Kidney tubule cell (primary cell): ENCODE data around the gene HPCAL4.
A peak's percentile ranks its signal among the peaks of the same experiment; 100 is the strongest.

ENCODE experiments used
- DNase-seq: peaks from one replicate; pipeline ENCODE4 v3.0.0-alpha.2; 2018; ENCODE audit warnings: low spot score

Gene HPCAL4

GRCh38 chr1:39691383-39692151, at the start of gene HPCAL4:
Gene HPCAL4, minus strand, starts transcription at chr1:39691433. Its CDS starts 6,830 bp downstream, at chr1:39684603.
- peak; percentile 89 for DNase-seq

- peak; percentile 90 for DNase-seq
These were observed 47.6 kb upstream of the HPCAL4 start, which contains the start of gene PPIE for GRCh38 chr1:39738622-39739366. Gene PPIE, plus strand, starts transcription at chr1:39738882. Its CDS starts 19 bp downstream, at chr1:39738901.

GRCh38 chr1:39737546-39738169, 46.4 kb upstream of the HPCAL4 start:
- peak; percentile 38 for DNase-seq

- peak; percentile 53 for DNase-seq
These were observed 44.5 kb upstream of the HPCAL4 start for GRCh38 chr1:39735731-39736130.

DNA sequence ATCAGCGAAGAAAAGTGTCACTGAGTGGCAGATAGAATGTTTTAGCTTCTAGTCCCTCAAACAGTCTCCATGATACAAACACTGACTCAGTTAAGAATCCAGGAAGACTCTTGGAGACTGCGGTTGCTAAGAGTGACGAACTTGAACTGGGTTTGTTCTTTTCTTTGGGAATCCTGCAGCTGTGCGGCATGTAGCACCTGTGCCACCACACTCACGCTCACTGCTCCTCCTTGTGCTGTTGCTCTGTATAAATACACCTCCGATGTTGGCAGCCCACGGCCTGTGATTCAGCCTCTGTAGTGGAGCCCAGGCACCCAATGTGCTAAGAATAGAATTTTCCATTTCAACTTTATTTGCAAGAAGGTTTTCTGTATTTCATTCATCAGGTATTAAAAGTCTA, 41.9 kb upstream of the HPCAL4 start:
- DNase-seq: peak; percentile 22

GRCh38 chr1:39732730-39733129, 41.5 kb upstream of the HPCAL4 start:
- DNase-seq: no peak

DNA sequence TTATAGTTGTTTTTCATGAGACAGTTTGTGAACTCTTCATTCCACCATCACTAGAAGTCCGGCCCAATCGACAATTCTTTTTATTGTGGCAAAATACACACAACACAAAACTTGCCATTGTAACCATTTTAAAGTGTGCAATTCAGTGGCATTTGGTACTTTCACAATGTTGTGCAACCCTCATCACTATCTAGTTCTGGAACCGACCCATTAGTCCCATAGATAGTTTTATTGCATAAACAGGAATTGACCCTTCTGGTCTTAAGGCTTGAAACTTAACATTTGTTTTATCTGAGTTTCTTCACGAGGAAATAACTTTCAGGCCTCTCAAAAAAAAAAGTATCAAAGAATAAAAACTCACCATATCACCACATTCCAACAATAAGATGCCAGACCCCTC, 38.6 kb upstream of the HPCAL4 start:
- no peak for DNase-seq

GRCh38 chr1:39729030-39729429, 37.8 kb upstream of the HPCAL4 start:
- DNase-seq: no peak

DNA sequence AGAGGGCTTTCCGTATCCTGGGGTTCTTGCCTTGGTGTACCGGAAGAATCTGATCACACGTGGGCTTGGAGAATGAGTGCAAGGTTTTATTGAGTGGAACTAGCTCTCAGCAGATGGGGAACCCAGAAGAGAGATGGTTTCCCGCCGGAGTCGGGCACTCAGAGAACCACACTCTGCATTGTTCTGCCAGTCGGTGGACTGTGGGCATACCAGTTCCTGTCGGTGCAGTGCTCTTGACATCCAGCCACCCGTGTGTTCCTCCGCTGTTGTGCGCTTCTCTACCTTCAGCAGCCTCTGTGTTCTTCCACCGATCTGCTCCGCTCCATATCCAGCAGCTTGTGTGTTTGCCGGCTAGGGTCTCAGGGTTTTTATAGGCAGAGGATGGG, 36.7 kb upstream of the HPCAL4 start:
- no peak for DNase-seq

GRCh38 chr1:39727221-39727931, 36.1 kb upstream of the HPCAL4 start:
- DNase-seq: no peak

GRCh38 chr1:39726600-39726999, 35.4 kb upstream of the HPCAL4 start:
- DNase-seq: no peak

- DNase-seq: peak; percentile 71
These were observed 31.3 kb upstream of the HPCAL4 start for GRCh38 chr1:39722495-39722894.

- no peak for DNase-seq
These were observed 30.4 kb upstream of the HPCAL4 start for GRCh38 chr1:39721664-39722063.

GRCh38 chr1:39720094-39720999, 29.1 kb upstream of the HPCAL4 start:
- peak; percentile 74 for DNase-seq

- DNase-seq: no peak
These were observed 26.6 kb upstream of the HPCAL4 start for GRCh38 chr1:39717809-39718208.

GRCh38 chr1:39713557-39713956, 22.3 kb upstream of the HPCAL4 start:
- DNase-seq: no peak

DNA sequence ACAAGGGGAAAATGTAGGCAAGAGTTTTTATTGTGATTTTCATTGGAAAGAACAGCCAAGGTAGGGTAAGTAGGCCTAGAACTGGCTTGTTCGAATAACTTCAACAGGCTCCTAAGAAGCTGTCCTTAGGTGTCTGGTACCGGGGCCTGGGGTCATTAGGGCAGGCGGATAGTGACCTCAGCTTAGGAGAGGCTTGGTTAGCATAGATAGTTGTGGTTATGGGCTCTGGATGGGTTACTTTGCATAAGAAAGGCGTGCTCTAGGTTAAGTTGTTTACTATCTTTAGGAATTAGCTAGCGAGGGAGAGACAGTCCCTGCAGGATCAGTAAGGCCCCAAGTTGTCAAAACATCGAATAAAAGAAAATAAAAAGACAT, 20.7 kb upstream of the HPCAL4 start:
- DNase-seq: no peak

- DNase-seq: no peak
These were observed 20.1 kb upstream of the HPCAL4 start for GRCh38 chr1:39711104-39711965.

- DNase-seq: no peak
These were observed 16.3 kb upstream of the HPCAL4 start for GRCh38 chr1:39707506-39707905.

GRCh38 chr1:39704757-39705156, 13.5 kb upstream of the HPCAL4 start:
- no peak for DNase-seq
